GM21717 (cell line): ENCODE data around the gene TFDP2.
"Not testable (repeated sequence)": the region's sequence is repeated elsewhere in the genome, so short reads cannot be mapped to it uniquely, and the experiment has no call there.

Experiments
- ATAC-seq: cut with Tn5 transposase; IDR thresholded peaks from one replicate; pipeline ENCODE4 v1.9.1; 2021; ENCODE audit warnings: mild to moderate bottlenecking, moderate library complexity; ENCODE audit not compliant: unreplicated experiment

The TFDP2 gene

DNA sequence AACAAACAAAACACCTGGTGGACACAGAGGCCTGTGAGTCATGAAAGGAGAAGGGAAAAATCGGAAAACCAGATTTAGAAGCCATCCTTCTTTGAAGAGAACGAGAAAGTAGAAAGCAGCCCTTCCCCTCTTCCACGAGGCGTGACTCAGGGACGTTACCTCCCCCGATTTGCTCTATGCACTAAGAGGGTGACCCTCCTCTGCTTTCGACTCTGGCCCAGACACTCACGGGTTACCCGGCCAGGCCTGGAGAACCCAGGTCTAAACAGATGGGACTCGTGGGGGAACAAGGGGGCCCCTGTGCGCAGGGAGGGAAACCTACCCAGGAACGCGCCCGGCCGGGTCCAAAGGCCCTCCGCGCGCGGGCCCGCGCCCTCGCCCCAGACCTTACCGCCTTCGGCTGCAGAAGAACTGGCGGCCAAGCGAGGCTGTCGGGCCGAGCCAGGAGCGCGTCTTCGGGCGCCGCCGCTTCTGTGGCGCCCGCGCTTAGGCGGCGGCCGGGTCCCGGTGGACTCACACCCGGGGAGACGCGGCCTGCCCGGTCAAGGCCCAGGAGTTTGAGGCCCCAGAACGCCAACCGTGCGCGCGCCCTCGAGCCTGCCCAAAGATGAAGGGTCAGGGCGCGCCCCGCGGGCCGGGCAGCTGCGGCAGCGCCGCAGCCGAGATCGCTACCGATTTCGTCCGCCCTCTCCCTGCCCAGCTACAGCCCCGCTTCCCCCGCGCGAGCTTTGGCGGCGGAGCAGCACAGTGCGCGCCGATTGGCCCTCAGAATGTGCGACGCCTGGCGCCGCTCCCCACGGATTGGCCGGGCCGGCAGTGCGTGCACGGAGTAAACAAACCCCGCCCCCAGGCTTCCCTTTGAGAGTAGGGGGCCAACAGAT is at the start of gene TFDP2:
Gene TFDP2 (minus strand): TSS at position 753 of the 881 bp plus-strand sequence. CDS start 47,795 bp downstream, outside the sequence.
- peak; percentile 99 for ATAC-seq

- no peak for ATAC-seq
Observed at GRCh38 chr3:142188846-142189245, 39.5 kb upstream of the TFDP2 start.

DNA sequence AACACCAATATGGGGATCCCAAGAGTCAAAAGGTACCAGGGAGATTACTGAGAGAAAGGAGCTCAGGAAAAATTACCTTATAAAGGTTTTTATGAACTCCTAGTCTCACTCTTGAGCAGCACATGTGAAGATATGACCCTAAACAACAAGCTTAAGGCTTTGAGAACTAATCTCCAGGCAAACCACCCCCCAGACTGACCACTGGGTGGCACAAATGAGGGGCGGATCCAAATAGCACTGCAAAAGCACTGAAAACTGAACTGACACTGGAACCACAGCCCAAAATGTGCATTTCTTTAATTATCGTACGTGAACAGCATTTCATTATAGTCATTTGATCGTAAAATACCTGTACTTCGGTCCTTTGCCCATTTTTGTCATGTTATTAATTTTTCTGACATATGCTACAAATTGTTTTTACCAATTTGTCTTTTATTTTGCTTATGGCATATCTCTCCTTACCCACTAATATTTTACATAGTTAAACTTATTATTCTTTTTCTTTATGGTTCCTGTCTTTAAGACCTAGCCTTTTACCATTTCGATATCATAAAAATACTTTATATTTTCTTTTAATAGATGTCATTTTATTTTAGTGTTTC is 31.5 kb upstream of the TFDP2 start:
- ATAC-seq, result no peak

DNA sequence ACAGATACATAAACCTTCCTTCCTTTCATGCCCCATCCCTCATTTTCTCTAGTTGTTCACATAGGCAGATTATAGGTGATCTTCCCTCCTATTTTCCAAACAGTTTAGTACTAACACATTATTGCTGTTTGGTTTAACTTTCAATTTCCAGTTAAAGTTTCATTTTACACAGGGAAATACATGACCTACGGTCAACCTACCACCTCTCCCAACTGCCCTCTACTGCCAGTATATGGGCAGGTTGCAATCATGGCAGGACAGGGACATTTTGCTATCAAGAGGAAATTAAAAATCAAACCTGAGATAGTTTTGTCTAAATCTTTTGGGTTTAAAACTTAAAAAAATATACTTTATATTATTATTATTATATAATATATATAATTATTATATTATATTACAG is 26.1 kb upstream of the TFDP2 start:
- ATAC-seq, result no peak

DNA sequence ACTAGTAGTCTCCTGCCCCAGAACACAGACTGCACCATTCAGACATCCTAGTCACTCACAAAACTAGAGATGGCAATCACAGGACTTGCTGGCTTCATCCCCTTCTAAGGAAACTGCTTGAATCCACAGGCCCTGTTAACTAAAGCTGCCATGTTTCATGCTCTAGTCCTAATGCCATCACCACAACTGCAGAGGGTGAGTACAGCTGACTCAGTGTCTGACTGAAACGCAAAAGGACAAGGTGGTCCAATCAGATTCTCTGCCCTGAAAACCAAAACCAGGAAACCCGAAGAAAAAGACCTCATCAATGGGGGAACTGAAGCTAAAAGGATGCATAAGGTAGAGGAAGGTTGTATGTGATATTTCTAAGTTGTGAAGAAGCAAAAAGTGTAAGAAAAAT is 25.2 kb upstream of the TFDP2 start:
- no peak for ATAC-seq

GRCh38 chr3:142168514-142168913 is 19.2 kb upstream of the TFDP2 start:
- no peak for ATAC-seq

- no peak for ATAC-seq
Observed at GRCh38 chr3:142165194-142165593, 15.8 kb upstream of the TFDP2 start.

GRCh38 chr3:142159083-142159740 is 9.9 kb upstream of the TFDP2 start:
- no peak for ATAC-seq

- no peak for ATAC-seq
Observed at GRCh38 chr3:142154186-142154585, 4.8 kb upstream of the TFDP2 start.

GRCh38 chr3:142152384-142152783 is 3.0 kb upstream of the TFDP2 start:
- ATAC-seq, result no peak

DNA sequence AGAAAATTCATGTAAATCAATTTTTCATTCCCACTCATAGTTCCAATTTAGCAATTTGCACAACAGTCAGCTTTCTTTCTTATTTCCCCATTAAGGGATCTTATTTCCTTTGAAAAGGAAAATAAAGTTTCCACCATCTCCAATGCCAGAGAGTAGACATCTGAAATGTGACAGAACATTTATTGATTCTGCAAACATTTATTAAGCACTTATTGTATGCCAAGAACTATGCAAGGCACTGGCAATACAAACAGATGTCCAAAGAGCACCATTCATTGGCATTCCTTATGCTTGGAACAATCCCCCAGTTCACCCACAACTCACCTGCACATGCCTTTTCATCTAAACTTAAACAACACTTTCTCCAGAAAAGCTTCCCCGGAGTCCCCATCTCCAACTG is 2.5 kb upstream of the TFDP2 start:
- no peak for ATAC-seq

DNA sequence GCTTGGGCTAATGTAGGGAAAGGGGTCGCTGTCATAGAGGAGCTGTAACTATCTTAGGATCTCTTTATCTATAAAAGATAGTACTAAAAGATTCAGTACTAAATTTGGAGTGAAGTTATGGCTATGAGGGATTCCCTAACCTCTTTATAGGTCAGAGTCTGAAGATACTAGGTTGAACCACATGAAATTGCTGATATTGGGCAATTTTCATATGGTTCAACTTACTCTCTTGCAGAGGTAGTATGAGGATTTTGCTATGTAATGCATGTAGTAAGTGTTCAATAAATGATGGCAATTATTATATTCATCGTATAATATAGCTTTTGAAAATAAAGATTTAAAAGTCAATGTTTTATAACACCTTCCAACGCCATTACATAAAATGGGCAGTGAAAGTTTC is 1.9 kb upstream of the TFDP2 start:
- ATAC-seq, result no peak

GRCh38 chr3:142150271-142150670 is 927 bp upstream of the TFDP2 start:
- no peak for ATAC-seq

GRCh38 chr3:142149673-142149992 is 289 bp upstream of the TFDP2 start:
- peak; percentile 17 for ATAC-seq

DNA sequence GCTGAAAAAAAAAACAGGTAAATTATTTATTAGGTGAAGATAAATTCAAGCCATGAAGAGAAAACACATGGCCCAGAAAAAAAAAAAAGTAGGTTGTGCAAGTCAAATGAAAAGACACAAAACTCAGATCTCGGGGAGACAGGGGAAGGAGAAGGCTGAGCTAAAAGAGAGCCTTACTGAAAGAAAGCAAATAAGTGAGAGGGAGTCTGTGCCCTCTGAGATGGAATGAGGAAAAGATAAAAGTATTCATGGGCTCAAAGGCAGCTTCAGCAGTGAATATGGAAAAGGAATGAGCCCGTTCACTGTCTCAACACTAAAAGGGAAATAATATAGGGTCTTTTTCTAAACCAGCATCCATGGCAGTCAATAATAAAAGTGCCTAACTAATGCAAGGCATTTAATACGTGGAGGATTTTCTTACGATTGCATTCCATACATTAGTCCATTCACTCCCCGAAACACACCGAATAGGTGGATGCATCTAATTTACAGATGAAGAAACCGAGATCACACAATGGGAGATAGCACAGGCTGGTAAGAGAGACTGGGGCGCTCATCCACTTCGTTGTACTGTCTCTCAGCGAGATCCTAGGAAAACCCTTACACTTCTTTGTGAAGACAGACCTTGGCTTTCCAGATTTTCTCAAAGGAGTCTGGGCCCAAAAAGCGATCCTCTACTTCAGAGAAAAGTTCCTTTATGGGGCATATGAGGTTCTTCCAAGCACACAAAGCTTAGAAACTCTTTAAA is 1.1 kb downstream of the TFDP2 start:
- ATAC-seq, result no peak

GRCh38 chr3:142144587-142144986 is 4.8 kb downstream of the TFDP2 start:
- not testable (repeated sequence) for ATAC-seq

GRCh38 chr3:142140608-142141285 is 8.6 kb downstream of the TFDP2 start:
- ATAC-seq, result not testable (repeated sequence)

DNA sequence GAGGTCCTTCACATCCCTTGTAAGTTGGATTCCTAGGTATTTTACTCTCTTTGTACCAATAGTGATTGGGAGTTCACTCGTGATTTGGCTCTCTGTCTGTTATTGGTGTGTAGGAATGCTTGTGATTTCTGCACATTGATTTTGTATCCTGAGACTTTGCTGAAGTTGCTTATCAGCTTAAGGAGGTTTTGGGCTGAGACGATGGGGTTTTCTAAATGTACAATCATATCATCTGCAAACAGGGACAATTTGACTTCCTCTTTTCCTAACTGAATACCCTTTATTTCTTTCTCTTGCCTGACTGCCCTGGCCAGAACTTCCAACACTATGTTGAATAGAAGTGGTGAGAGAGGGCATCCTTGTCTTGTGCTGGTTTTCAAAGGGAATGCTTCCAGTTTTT is 12.3 kb downstream of the TFDP2 start:
- not testable (repeated sequence) for ATAC-seq

- no peak for ATAC-seq
Observed at GRCh38 chr3:142134799-142135325, 14.5 kb downstream of the TFDP2 start.

GRCh38 chr3:142129516-142130171 is 19.7 kb downstream of the TFDP2 start:
- ATAC-seq, result no peak
